GM18507 (cell line): Measurements from ENCODE around the gene HTD2.

Experiments used
- DNase-seq: peaks from one replicate; pipeline ENCODE4 v3.0.0; 2011; ENCODE audit warnings: low read depth; ENCODE audit not compliant: insufficient read length; ENCODE audit errors: extremely low spot score
- FAIRE-seq: peaks from 2 replicates; lab custom pipeline; 2011; peaks lifted over from hg19 to GRCh38; lab: Jason Lieb, UNC

The HTD2 gene

GRCh38 chr3:58350627-58351013 is 44.3 kb downstream of the HTD2 start:
- no peak for DNase-seq

GRCh38 chr3:58351920-58352319 is 45.6 kb downstream of the HTD2 start:
- FAIRE-seq (peak; percentile 83), DNase-seq (no peak)

More at GRCh38 chr3:58350627-58351013, 44.3 kb downstream of the HTD2 start:
- peak; percentile 69 for FAIRE-seq

DNA sequence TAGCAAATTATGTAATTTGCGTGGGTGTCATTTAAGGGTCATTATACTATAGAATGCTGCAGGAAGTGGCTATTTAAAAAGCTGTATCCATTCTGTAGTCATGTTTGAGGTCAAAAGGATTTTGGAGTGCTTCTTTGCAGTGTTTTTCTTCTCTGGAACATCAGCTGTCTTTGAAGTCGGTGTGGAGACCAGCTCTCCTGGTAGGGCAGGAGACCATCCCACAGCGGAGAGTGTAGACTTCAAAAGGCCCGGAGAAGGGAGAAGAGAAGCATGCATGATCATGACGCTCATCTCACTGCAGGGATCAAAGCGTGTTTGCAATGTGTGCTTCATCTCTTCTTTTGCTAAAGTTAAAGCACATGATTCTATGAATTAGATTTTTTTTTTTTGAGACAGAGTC is 46.3 kb downstream of the HTD2 start:
- no peak for DNase-seq
- FAIRE-seq, result no peak

- FAIRE-seq, result peak; percentile 48
- DNase-seq, result no peak
Observed at GRCh38 chr3:58353722-58354553, 47.6 kb downstream of the HTD2 start.

GRCh38 chr3:58355179-58355578 is 48.9 kb downstream of the HTD2 start:
- FAIRE-seq, result peak; percentile 67
- no peak for DNase-seq

DNA sequence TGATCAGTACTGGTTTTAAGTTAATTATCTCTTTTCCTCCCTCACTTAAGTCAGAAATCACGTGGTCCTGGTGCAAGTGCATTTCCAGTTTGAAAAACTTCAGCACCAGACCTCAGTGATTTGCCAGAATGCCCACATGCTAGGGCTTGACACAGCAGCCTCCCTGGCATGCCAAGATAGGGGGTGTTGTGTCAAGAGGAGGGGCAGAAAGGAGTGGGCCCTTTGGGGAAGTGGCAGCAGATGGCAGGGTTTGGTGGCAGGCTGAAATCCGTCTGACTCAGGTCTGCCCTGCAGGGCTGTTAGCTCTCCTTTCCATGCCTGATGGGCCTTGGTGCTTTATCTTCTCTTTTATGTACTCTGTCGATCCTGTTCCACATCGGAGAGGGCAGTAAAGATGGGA is 49.7 kb downstream of the HTD2 start:
- no peak for DNase-seq
- no peak for FAIRE-seq

DNA sequence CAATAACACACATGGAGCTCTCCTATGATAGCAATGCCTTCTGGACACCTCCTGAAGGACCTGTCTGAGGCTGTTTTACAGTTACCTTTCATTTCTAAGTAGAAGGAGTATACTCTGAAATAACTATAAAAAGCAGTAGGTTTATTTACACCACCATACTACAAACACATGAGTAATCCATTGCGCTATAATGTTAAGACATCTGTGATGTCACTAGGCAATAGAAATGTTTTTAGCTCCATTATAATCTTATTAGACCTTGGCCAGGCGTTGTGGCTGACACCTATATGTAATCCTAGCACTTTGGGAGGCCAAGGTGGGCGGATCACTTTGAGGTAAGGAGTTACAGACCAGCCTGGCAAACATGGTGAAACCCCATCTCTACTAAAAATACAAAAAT is 51.1 kb downstream of the HTD2 start:
- DNase-seq (no peak), FAIRE-seq (no peak)

DNA sequence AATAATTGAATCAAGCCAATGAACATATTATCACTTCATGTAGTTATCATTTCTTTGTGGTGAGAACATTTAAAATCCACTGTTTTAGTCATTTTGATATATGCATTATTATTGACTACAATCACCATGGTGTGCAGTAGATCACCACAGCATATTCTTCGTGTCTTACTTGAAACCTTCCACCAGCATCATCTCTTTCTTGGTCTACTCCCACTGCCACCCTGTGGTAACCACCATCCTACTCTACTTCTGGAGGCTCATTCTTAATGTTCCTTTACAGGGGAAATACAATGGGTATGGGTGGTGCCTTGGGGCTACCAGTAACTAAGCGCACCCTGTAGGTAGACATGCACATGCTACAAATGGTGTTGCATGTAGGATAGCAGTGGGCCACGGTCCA is 51.8 kb downstream of the HTD2 start:
- FAIRE-seq (no peak), DNase-seq (no peak)

DNA sequence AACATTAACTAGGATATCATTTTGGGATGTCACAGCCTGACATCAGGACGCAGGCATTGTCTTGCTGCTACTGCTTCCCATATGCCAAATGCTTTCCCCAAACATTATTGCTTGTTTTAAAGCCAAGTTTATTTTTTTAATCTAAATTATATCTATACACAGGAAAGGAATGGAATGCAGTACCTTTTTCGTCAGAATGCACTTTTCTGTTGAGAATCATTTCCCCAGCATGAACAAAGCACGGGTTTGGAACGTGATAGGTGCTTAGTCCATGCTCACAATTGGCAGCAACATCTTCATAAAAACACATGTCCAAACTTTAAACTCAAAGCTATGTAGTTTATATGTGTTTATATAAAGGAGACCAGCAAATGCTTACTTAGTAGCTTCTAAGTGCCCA is 52.5 kb downstream of the HTD2 start:
- no peak for DNase-seq
- no peak for FAIRE-seq

DNA sequence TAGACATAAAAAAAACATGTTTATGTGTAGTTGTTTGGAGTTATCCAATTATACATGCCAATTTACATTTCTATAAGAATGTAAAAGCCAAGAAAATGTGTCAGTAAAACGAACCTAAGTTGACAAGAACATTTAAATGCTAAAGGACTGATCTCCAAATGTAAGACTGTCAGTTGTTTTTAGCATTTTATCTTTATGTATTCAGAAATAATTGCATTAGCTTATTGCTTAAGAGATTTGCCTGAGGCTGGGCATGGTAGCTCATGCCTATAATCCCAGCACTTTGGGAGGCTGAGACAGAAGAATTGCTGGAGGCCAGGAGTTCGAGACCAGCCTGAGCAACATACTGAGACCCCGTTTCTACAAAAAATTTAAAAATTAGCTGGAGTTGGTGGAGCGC is 53.3 kb downstream of the HTD2 start:
- no peak for FAIRE-seq
- no peak for DNase-seq

DNA sequence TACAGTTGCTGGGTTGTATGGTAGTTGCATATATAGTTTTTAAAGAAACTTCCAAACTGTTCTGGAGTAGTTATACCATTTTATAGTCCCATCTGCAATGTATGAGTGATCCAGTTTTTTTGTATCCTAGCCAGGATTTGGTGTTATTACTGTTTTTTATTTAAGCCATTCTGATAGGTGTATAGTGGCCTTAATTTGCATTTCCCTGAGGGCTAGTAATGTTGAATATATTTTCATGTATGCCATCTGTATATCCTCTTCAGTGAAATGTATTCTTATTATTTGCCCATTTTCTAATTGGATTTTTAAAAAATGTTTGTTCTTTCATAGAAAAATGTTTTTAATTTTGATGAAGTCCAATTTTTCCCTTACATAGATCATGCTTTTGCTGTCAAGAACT is 55.5 kb downstream of the HTD2 start:
- no peak for DNase-seq
- FAIRE-seq, result no peak

GRCh38 chr3:58366699-58367098 is 60.4 kb downstream of the HTD2 start:
- FAIRE-seq, result no peak
- no peak for DNase-seq

GRCh38 chr3:58369038-58369437 is 62.7 kb downstream of the HTD2 start:
- DNase-seq (no peak), FAIRE-seq (no peak)
